ENCODE data around the gene RNFT1. TPM values are rescaled to one million over a fixed set of nuclear protein-coding genes. Genes with fewer than 3 reads are reported as not detected.
A peak's percentile ranks its signal among the peaks of the same experiment; 100 is the strongest.
"Not testable (repeated sequence)": the region's sequence is repeated elsewhere in the genome, so short reads cannot be mapped to it uniquely, and the experiment has no call there.

The RNFT1 gene
- 18.2 and 25.4 TPM in 2 replicates for total RNA-seq (2014; rRNA removed; shearing (Covaris generic))

DNA sequence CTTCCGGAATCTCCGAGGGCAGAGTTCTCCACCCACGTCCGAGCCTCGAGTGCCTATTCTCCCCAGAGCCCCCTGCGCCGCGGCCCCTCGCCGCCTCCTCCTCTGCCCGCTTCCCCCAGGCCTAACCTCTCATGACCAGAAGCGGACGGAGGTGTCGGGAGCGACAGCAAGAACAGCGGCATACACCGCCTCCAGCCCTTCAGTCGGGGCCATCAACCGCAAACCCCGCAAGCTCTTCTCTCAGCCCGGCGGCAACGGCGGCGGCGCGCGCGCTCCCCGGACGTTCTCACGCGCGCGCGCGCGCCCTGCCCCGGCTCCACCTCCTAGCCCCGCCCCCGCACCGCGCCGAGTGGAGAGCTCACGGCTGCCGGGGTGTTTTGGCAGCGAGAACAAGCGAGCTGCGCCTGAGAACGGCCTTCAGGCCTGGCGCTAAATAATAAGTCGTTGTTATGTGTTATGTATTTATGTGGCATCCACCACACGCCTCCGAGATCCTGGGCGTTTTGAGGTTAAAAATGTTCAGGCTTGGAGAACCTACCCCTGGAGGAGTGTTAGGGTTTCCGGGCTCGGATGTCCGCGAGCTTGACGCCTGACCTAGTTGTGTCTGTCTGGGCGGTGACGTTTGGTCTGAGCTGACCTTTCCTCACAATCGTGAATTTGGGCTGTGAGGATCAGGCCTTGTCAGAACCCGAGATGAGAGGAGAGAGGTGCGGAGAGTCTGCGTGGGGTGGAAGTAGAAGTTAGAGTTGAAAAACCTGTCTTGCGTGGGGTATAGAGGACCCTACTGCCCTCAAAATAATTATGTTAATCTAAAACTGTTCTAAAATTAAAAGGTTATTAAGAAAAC is at the start of gene RNFT1:
Gene RNFT1, minus strand, starts transcription at position 259 of the 847 bp plus-strand sequence. Its CDS starts 77 bp downstream, at position 182.
- DNase-seq (ENCODE audit: low read depth), result peak; percentile 80

GRCh38 chr17:60009326-60009725 is 44.8 kb upstream of the RNFT1 start:
- DNase-seq (ENCODE audit: low read depth), result not testable (repeated sequence)

DNA sequence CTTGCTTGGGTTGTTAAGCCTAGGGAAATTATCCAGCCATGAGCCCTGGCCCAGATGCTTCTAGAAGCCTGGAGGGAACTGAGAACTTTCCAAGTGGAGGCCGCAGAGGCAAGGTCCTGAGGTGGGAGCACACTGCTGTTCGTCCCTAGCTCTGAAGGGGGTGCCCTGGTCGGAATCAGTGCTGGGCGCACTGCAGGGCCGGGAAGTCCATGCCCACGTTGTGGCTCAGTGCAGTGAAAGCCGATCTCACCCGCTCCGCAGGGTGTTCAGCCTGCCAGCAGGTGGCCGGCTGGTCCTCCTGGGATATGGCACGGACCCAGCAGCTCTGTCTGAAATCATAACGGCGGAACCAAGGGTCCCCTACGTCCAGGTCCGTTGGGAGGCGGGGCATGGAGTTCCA is 43.8 kb upstream of the RNFT1 start:
- not testable (repeated sequence) for DNase-seq (ENCODE audit: low read depth)

- no peak for DNase-seq (ENCODE audit: low read depth)
These were observed 41.6 kb upstream of the RNFT1 start for GRCh38 chr17:60006160-60006559.

GRCh38 chr17:60004561-60004960 is 40.0 kb upstream of the RNFT1 start:
- DNase-seq (ENCODE audit: low read depth), result not testable (repeated sequence)

DNA sequence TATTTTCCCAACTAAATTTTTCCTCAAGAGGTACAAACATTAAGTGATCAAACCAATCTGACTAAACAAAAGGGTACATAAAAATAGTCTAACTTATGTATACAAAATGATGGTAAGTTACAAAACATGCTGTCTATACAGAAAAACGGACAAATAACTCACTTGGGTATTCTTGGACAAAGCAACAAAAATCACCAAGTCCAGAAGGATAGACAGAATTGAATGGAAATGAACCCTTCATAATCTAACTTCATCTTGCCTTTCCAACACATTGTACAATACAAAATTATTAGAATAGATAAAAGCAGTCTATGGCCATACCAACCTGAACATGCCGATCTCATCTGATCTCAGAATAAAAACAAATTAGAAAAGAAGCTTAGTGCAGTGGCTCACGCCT is 37.9 kb upstream of the RNFT1 start:
- not testable (repeated sequence) for DNase-seq (ENCODE audit: low read depth)

DNA sequence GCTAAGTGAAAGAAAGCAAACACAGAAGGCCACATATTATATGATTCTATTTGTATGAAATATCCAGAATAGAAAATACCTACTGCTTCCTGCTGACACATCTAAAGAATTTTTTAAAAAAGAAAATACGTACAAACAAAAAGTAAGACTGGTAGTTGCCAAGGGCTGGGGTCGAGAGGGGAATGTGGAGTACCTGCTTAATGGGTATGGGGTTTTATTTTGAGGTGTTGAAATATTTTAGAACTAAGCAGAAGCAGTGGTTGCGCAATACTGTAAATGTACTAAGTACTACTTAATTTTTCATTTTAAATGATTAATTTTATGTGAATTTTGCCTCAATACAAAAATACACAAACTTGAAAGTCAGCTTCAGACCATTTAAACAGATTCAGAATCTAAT is 32.1 kb upstream of the RNFT1 start:
- DNase-seq (ENCODE audit: low read depth), result not testable (repeated sequence)

DNA sequence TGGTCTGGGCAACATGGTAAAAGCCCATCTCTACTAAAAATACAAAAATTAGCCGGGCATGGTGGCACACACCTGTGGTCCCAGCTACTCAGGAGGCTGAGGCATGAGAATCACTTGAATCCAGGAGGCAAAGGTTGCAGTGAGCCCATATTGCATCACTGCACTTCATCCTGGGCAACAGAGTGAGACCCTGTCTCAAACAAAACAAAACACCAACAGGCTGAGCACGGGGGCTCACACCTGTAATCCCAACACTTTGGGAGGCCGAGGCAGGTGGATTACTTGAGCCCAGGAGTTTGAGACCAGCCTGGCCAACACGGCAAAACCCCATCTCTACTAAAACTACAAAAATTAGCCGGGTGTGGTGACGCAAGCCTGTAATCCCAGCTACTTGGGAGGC is 10.6 kb upstream of the RNFT1 start:
- DNase-seq (ENCODE audit: low read depth), result not testable (repeated sequence)

GRCh38 chr17:59973483-59973882 is 8.9 kb upstream of the RNFT1 start:
- DNase-seq (ENCODE audit: low read depth), result not testable (repeated sequence)

DNA sequence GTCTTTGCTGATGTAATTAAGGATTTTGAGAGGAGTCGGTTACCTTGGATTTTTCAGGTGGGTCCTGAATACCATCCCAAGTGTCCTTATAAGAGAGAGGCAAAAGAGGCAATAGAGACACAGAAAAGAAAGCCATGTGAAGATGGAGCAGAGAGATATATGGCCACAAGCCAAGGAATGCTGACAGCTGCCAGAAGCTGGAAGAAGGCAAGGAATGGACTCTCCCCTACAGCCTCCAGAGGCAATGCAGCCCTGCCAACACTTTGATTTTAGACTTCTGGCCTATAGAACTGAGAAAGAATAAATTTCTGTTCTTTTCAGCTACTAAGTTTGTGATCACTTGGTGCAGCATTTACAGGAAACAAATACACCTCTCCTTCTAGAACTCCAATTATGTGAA is 8.2 kb upstream of the RNFT1 start:
- DNase-seq (ENCODE audit: low read depth), result peak; percentile 24

GRCh38 chr17:59971771-59972170 is 7.2 kb upstream of the RNFT1 start:
- DNase-seq (ENCODE audit: low read depth), result not testable (repeated sequence)

GRCh38 chr17:59963738-59964481 is 630 bp downstream of the RNFT1 start:
- DNase-seq (ENCODE audit: low read depth), result peak; percentile 59

DNA sequence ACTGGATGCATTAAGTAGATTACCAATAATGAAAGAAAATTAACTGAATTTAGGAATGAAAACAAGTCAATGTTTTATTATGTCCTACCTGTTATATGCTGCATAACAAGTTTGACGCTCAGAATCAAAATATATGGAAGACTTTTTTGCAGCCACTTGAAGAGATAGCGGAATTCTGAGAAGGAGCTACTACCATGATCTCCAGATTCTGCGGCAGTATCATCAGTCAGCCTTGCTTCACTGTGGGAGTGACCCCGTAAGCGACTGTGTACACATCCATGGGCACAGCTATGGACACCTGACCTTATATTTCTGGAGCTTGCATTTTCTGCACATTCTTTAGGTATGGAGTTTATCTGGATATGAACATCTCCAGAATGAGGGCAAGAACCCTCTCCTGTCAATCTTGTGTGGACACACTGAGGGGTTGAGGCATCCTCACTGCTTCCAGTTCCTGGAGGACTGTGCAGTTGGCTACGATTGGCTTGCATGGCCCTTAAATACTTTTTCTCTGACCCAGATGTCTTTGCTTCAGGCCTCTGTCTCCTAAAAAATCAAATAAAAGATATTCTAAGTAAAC is 1.7 kb downstream of the RNFT1 start:
- DNase-seq (ENCODE audit: low read depth), result no peak

- DNase-seq (ENCODE audit: low read depth), result not testable (repeated sequence)
These were observed 5.0 kb downstream of the RNFT1 start for GRCh38 chr17:59959574-59959973.

GRCh38 chr17:59954856-59955255 is 9.7 kb downstream of the RNFT1 start:
- DNase-seq (ENCODE audit: low read depth), result no peak

- DNase-seq (ENCODE audit: low read depth), result no peak
These were observed 14.5 kb downstream of the RNFT1 start for GRCh38 chr17:59950049-59950448.

GRCh38 chr17:59947310-59947709 is 17.2 kb downstream of the RNFT1 start:
- DNase-seq (ENCODE audit: low read depth), result not testable (repeated sequence)

GRCh38 chr17:59946433-59946832 is 18.1 kb downstream of the RNFT1 start:
- DNase-seq (ENCODE audit: low read depth), result not testable (repeated sequence)

GRCh38 chr17:59941131-59941530 is 23.4 kb downstream of the RNFT1 start:
- no peak for DNase-seq (ENCODE audit: low read depth)

- DNase-seq (ENCODE audit: low read depth), result not testable (repeated sequence)
These were observed 23.8 kb downstream of the RNFT1 start for GRCh38 chr17:59940697-59941096.

- DNase-seq (ENCODE audit: low read depth), result not testable (repeated sequence)
These were observed 31.2 kb downstream of the RNFT1 start for GRCh38 chr17:59933317-59933716.

DNA sequence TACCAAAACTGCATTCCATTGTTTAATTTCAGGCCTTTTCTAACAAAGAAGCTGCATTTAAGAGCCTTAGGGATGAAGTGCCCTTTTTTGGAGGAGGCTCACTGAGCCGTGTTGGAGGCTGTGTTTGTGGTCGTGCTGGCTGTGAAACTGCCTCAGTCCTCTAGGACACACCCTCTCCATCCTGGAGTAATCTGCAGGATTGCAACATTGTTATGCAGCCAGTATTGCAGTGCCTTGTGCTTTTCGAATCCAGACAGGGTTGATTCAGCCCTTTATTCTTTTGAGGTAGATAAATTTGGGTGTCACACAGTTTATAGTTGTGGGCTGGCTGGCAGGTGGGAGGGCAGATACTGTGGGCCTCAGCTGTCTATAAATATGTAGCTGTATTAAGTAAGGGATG is 33.8 kb downstream of the RNFT1 start:
- peak; percentile 4 for DNase-seq (ENCODE audit: low read depth)
